Measurements from ENCODE around the gene MALRD1.
A peak's percentile ranks its signal among the peaks of the same experiment; 100 is the strongest.

The MALRD1 gene

GRCh38 chr10:19579761-19580545, 531.4 kb downstream of the MALRD1 start:
- no peak for DNase-seq

- DNase-seq: no peak
These were observed 532.1 kb downstream of the MALRD1 start for GRCh38 chr10:19580691-19581090.

- DNase-seq: no peak
These were observed 540.0 kb downstream of the MALRD1 start for GRCh38 chr10:19588608-19589007.

- DNase-seq: no peak
These were observed 543.7 kb downstream of the MALRD1 start for GRCh38 chr10:19592276-19592675.

- no peak for DNase-seq
These were observed 546.7 kb downstream of the MALRD1 start for GRCh38 chr10:19595212-19595845.

- DNase-seq: no peak
These were observed 557.2 kb downstream of the MALRD1 start for GRCh38 chr10:19605806-19606205.

GRCh38 chr10:19606968-19607367, 558.4 kb downstream of the MALRD1 start:
- DNase-seq: no peak

GRCh38 chr10:19611775-19612174, 563.2 kb downstream of the MALRD1 start:
- no peak for DNase-seq

GRCh38 chr10:19616966-19617365, 568.4 kb downstream of the MALRD1 start:
- DNase-seq: no peak

- peak in 1 of 2 donors; percentile 30 for DNase-seq
These were observed 572.2 kb downstream of the MALRD1 start for GRCh38 chr10:19620811-19621210.

- DNase-seq: peak; percentile 16 to 20
These were observed 574.7 kb downstream of the MALRD1 start for GRCh38 chr10:19623321-19623720.

GRCh38 chr10:19626156-19626555, 577.6 kb downstream of the MALRD1 start:
- no peak for DNase-seq

- DNase-seq: no peak
These were observed 580.4 kb downstream of the MALRD1 start for GRCh38 chr10:19628767-19629560.

GRCh38 chr10:19629567-19629966, 581.0 kb downstream of the MALRD1 start:
- DNase-seq: peak; percentile 89 to 90

GRCh38 chr10:19634163-19634562, 585.6 kb downstream of the MALRD1 start:
- DNase-seq: no peak

GRCh38 chr10:19638182-19638895, 589.7 kb downstream of the MALRD1 start:
- DNase-seq: peak; percentile 93 to 96

- DNase-seq: no peak
These were observed 590.3 kb downstream of the MALRD1 start for GRCh38 chr10:19638896-19639233.

GRCh38 chr10:19640566-19641263, 592.1 kb downstream of the MALRD1 start:
- DNase-seq: peak in 1 of 2 donors; percentile 59

GRCh38 chr10:19651549-19651948, 602.9 kb downstream of the MALRD1 start:
- DNase-seq: no peak

- no peak for DNase-seq
These were observed 604.1 kb downstream of the MALRD1 start for GRCh38 chr10:19652750-19653149.

- no peak for DNase-seq
These were observed 605.3 kb downstream of the MALRD1 start for GRCh38 chr10:19653931-19654330.

- no peak for DNase-seq
These were observed 606.0 kb downstream of the MALRD1 start for GRCh38 chr10:19654576-19654975.

Data from inflammatory macrophage (primary cell).